HEK293T (cell line): ENCODE data around the gene KCND2.

Experiments
- FOXK2 ChIP-seq: fragments of 450-650 bp; IDR thresholded peaks from 2 replicates; pipeline ENCODE4 v1.6.1; 2016; ENCODE audit warnings: mild to moderate bottlenecking
- LEF1 ChIP-seq: fragments of 450-650 bp; IDR thresholded peaks from 2 replicates; pipeline ENCODE4 v1.6.1; 2017; ENCODE audit warnings: mild to moderate bottlenecking, borderline replicate concordance
- SP1 ChIP-seq: fragments of 450-650 bp; IDR thresholded peaks from 2 replicates; pipeline ENCODE4 v1.6.1; 2017
- SUZ12 ChIP-seq: fragments of 450-650 bp; IDR thresholded peaks from 2 replicates; pipeline ENCODE4 v1.6.1; 2016; ENCODE audit warnings: mild to moderate bottlenecking

GRCh38 chr7:120360918-120361317 is 87.9 kb downstream of the KCND2 start:
- no peak for TF ChIP-seq LEF1
- TF ChIP-seq SP1, result no peak
- TF ChIP-seq FOXK2, result no peak
- TF ChIP-seq SUZ12, result no peak
